ENCODE data around the gene SCN2B.
"Not testable (repeated sequence)": the region's sequence is repeated elsewhere in the genome, so short reads cannot be mapped to it uniquely, and the experiment has no call there.

Gene SCN2B

GRCh38 chr11:118207079-118207478 is 30.6 kb upstream of the SCN2B start:
- DNase-seq (ENCODE audit: extremely low read depth in 1 of 2, low read depth in 1 of 2), result no peak

- DNase-seq (ENCODE audit: extremely low read depth in 1 of 2, low read depth in 1 of 2), result no peak
Observed at GRCh38 chr11:118206391-118207031, 30.1 kb upstream of the SCN2B start.

- DNase-seq (ENCODE audit: extremely low read depth in 1 of 2, low read depth in 1 of 2), result no peak
Observed at GRCh38 chr11:118205606-118206378, 29.4 kb upstream of the SCN2B start.

- DNase-seq (ENCODE audit: extremely low read depth in 1 of 2, low read depth in 1 of 2), result peak in 1 of 2 donors; percentile 35
Observed at GRCh38 chr11:118202599-118203422, 26.4 kb upstream of the SCN2B start.

GRCh38 chr11:118201966-118202365 is 25.5 kb upstream of the SCN2B start:
- no peak for DNase-seq (ENCODE audit: extremely low read depth in 1 of 2, low read depth in 1 of 2)

GRCh38 chr11:118200901-118201680 is 24.7 kb upstream of the SCN2B start:
- peak in 1 of 2 donors; percentile 42 for DNase-seq (ENCODE audit: extremely low read depth in 1 of 2, low read depth in 1 of 2)

- no peak for DNase-seq (ENCODE audit: extremely low read depth in 1 of 2, low read depth in 1 of 2)
Observed at GRCh38 chr11:118200497-118200896, 24.1 kb upstream of the SCN2B start.

- no peak for DNase-seq (ENCODE audit: extremely low read depth in 1 of 2, low read depth in 1 of 2)
Observed at GRCh38 chr11:118199135-118199534, 22.7 kb upstream of the SCN2B start.

- peak; percentile 55 to 82 for DNase-seq (ENCODE audit: extremely low read depth in 1 of 2, low read depth in 1 of 2)
Observed at GRCh38 chr11:118198370-118198769, 21.9 kb upstream of the SCN2B start.

GRCh38 chr11:118194835-118195627 is 18.6 kb upstream of the SCN2B start:
- no peak for DNase-seq (ENCODE audit: extremely low read depth in 1 of 2, low read depth in 1 of 2)

- no peak for DNase-seq (ENCODE audit: extremely low read depth in 1 of 2, low read depth in 1 of 2)
Observed at GRCh38 chr11:118193910-118194566, 17.6 kb upstream of the SCN2B start.

GRCh38 chr11:118192817-118193216 is 16.4 kb upstream of the SCN2B start:
- DNase-seq (ENCODE audit: extremely low read depth in 1 of 2, low read depth in 1 of 2), result not testable (repeated sequence)

GRCh38 chr11:118190942-118191506 is 14.6 kb upstream of the SCN2B start:
- not testable (repeated sequence) for DNase-seq (ENCODE audit: extremely low read depth in 1 of 2, low read depth in 1 of 2)

GRCh38 chr11:118186346-118187107 is 10.1 kb upstream of the SCN2B start:
- no peak for DNase-seq (ENCODE audit: extremely low read depth in 1 of 2, low read depth in 1 of 2)

- no peak for DNase-seq (ENCODE audit: extremely low read depth in 1 of 2, low read depth in 1 of 2)
Observed at GRCh38 chr11:118184784-118185579, 8.5 kb upstream of the SCN2B start.

- DNase-seq (ENCODE audit: extremely low read depth in 1 of 2, low read depth in 1 of 2), result not testable (repeated sequence)
Observed at GRCh38 chr11:118183691-118184090, 7.3 kb upstream of the SCN2B start.

GRCh38 chr11:118180300-118180703 is 3.9 kb upstream of the SCN2B start:
- DNase-seq (ENCODE audit: extremely low read depth in 1 of 2, low read depth in 1 of 2), result no peak

GRCh38 chr11:118176778-118177134 is 317 bp upstream of the SCN2B start:
- no peak for DNase-seq (ENCODE audit: extremely low read depth in 1 of 2, low read depth in 1 of 2)
